A549 (cell line): ENCODE data around the gene CAPSL. TPM values are rescaled to one million over a fixed set of nuclear protein-coding genes. Genes with fewer than 3 reads are reported as not detected.
"Not testable (repeated sequence)": the region's sequence is repeated elsewhere in the genome, so short reads cannot be mapped to it uniquely, and the experiment has no call there.

Source experiments
- ATAC-seq, 2 experiments: fragments of 200-7000 bp in 1 of 2; fragments of >200 bp in 1 of 2; cut with Nextera tagmentation in 1 of 2; cut with Tn5 transposase in 1 of 2; 3 replicates each; pipeline versions ENCODE4 v1.8.0 to v1.9.1; 2018 to 2020; ENCODE audit warnings: mild to moderate bottlenecking in 1 of 2, moderate library complexity in 1 of 2
- CTCF ChIA-PET: fragments of 300-600 bp; sonication (Branson Sonifier 250); formaldehyde crosslinking; extraction: SDS; loops from one replicate; lab custom pipeline; 2021; ENCODE audit warnings: antibody characterized with exemption, inconsistent platforms; lab: Yijun Ruan, JAX
- POLR2A ChIA-PET: fragments of 350-600 bp; formaldehyde crosslinking; extraction: SDS; loops from one replicate; lab custom pipeline; 2021; ENCODE audit warnings: antibody characterized with exemption, inconsistent platforms; lab: Yijun Ruan, JAX
- DNase-seq, 2 experiments: peaks; one replicate each; pipeline versions ENCODE4 v3.0.0 to v3.0.0-alpha.2; 2011 to 2016; ENCODE audit warnings: low read depth in 1 of 2, low spot score in 1 of 2
- FAIRE-seq: peaks from 2 replicates; lab custom pipeline; 2011; peaks lifted over from hg19 to GRCh38; lab: Jason Lieb, UNC
- H3K27ac ChIP-seq, 2 experiments: fragments of >200 bp; sonication (Bioruptor Twin); formaldehyde crosslinking; 3 replicates each; pipeline ENCODE4 v1.5.1; 2016 to 2017
- H3K4me1 ChIP-seq: fragments of >200 bp; sonication (Bioruptor Twin); formaldehyde crosslinking; 3 replicates; pipeline ENCODE4 v1.6.1; 2016
- H3K4me2 ChIP-seq: fragments of >200 bp; sonication (Bioruptor Twin); formaldehyde crosslinking; 3 replicates; pipeline ENCODE4 v1.6.1; 2016
- H3K4me3 ChIP-seq: fragments of >200 bp; sonication (Bioruptor Twin); formaldehyde crosslinking; 3 replicates; pipeline ENCODE4 v1.5.1; 2016
- H3K9me3 ChIP-seq: fragments of >200 bp; sonication (Bioruptor Twin); formaldehyde crosslinking; 3 replicates; pipeline ENCODE4 v1.6.1; 2016
- BHLHE40 ChIP-seq: IDR thresholded peaks from 2 replicates; pipeline ENCODE4 v1.6.1; 2012; ENCODE audit warnings: low read depth, low read length, inconsistent platforms
- CBX2 ChIP-seq: fragments of 200-600 bp; sonication (generic); IDR thresholded peaks from 2 replicates; pipeline ENCODE4 v1.6.1; 2016; ENCODE audit warnings: low read depth, mild to moderate bottlenecking, borderline replicate concordance
- EP300 ChIP-seq, 2 experiments: fragments of >200 bp; sonication (Bioruptor Twin); formaldehyde crosslinking; IDR thresholded peaks; 2 replicates in 1 of 2; 3 replicates in 1 of 2; pipeline ENCODE4 v1.6.1; 2016 to 2017
- FOSL2 ChIP-seq, 2 experiments: fragments of 450-650 bp in 1 of 2; fragments of >200 bp in 1 of 2; sonication (Bioruptor Twin) in 1 of 2; formaldehyde crosslinking; IDR thresholded peaks; 2 replicates each; pipeline versions ENCODE4 v1.5.0 to v1.6.1; 2016 to 2020; ENCODE audit warnings: mild to moderate bottlenecking in 1 of 2, moderate library complexity in 1 of 2
- HOXA7 ChIP-seq: fragments of 250-450 bp; sonication (Bioruptor Pico); IDR thresholded peaks from 2 replicates; pipeline ENCODE4 v1.5.0; 2020; ENCODE audit warnings: mild to moderate bottlenecking, moderate library complexity
- HOXB13 ChIP-seq: fragments of 250-450 bp; sonication (Bioruptor Pico); IDR thresholded peaks from 2 replicates; pipeline ENCODE4 v1.5.0; 2020; ENCODE audit warnings: low read depth, mild to moderate bottlenecking, moderate library complexity
- HOXB5 ChIP-seq: fragments of 250-450 bp; sonication (Bioruptor Pico); IDR thresholded peaks from 2 replicates; pipeline ENCODE4 v1.5.0; 2020; ENCODE audit warnings: mild to moderate bottlenecking, moderate library complexity
- KDM1A ChIP-seq: fragments of 200-600 bp; sonication (generic); IDR thresholded peaks from 2 replicates; pipeline ENCODE4 v1.6.1; 2016; ENCODE audit warnings: low read depth, mild to moderate bottlenecking
- KDM5A ChIP-seq: fragments of 200-600 bp; sonication (generic); IDR thresholded peaks from 2 replicates; pipeline ENCODE4 v1.6.1; 2016; ENCODE audit warnings: antibody characterized with exemption, mild to moderate bottlenecking
- MAZ ChIP-seq: fragments of 150-350 bp; IDR thresholded peaks from 2 replicates; pipeline ENCODE4 v1.6.1; 2014; ENCODE audit warnings: antibody characterized with exemption, low read depth, low read length, borderline replicate concordance
- POLR2AphosphoS2 ChIP-seq: conservative IDR thresholded peaks from 2 replicates; pipeline ENCODE4 v1.6.1; 2012; ENCODE audit warnings: low read length, improper control_type of control experiment, inconsistent platforms
- RARB ChIP-seq: fragments of 250-450 bp; sonication (Bioruptor Pico); IDR thresholded peaks from 2 replicates; pipeline ENCODE4 v1.8.0; 2021; ENCODE audit warnings: mild to moderate bottlenecking, moderate library complexity
- RCOR1 ChIP-seq: fragments of 150-350 bp; IDR thresholded peaks from 2 replicates; pipeline ENCODE4 v1.6.1; 2014; ENCODE audit warnings: antibody characterized with exemption, low read length, low read depth
- RNF2 ChIP-seq: fragments of 200-600 bp; sonication (generic); IDR thresholded peaks from 2 replicates; pipeline ENCODE4 v1.6.1; 2016; ENCODE audit warnings: low read depth, mild to moderate bottlenecking, antibody characterized with exemption, moderate library complexity, borderline replicate concordance
- SREBF2 ChIP-seq: fragments of 450-650 bp; IDR thresholded peaks from 2 replicates; pipeline ENCODE4 v1.6.1; 2014; ENCODE audit warnings: mild to moderate bottlenecking, moderate library complexity
- TFCP2L1 ChIP-seq: fragments of 250-450 bp; sonication (Bioruptor Pico); IDR thresholded peaks from 2 replicates; pipeline ENCODE4 v1.5.0; 2021; ENCODE audit warnings: mild to moderate bottlenecking
- ZC3H11A ChIP-seq: fragments of 450-650 bp; IDR thresholded peaks from 2 replicates; pipeline ENCODE4 v1.6.1; 2014; ENCODE audit warnings: antibody characterized with exemption, mild to moderate bottlenecking
- WGBS: methylation state at CpG from one replicate; pipeline ENCODE4 v1.1.6; 2017; ENCODE audit errors: missing lambda C conversion rate; 5-methylcytosine and 5-hydroxymethylcytosine counted together
- polyA plus RNA-seq, 4 experiments: library from polyadenylated mRNA; depleted of rRNA in 3 of 4; stranded (reverse); fragments of >200 nt; fragmentation: RNase III in 1 of 4; extraction: RNeasy Plus Mini Kit Qiagen cat#74134 plus additional on column Dnase treatment in 1 of 4; gene quantifications; 2 replicates in 3 of 4; 3 replicates in 1 of 4; pipeline ENCODE4 v1.2.3, GENCODE V29; 2011 to 2017
- TF ChIP-seq, protein P1 (sequence below): IDR thresholded peaks from 2 replicates; pipeline ENCODE4 v1.6.1; 2012
- TF ChIP-seq, protein P2 (sequence below): IDR thresholded peaks from 2 replicates; pipeline ENCODE4 v1.6.1; 2012; ENCODE audit warnings: low read depth, borderline replicate concordance

CAPSL gene
- polyA plus RNA-seq, 2 of the 4 experiments (the other 2 are of a cell fraction): not detected

DNA sequence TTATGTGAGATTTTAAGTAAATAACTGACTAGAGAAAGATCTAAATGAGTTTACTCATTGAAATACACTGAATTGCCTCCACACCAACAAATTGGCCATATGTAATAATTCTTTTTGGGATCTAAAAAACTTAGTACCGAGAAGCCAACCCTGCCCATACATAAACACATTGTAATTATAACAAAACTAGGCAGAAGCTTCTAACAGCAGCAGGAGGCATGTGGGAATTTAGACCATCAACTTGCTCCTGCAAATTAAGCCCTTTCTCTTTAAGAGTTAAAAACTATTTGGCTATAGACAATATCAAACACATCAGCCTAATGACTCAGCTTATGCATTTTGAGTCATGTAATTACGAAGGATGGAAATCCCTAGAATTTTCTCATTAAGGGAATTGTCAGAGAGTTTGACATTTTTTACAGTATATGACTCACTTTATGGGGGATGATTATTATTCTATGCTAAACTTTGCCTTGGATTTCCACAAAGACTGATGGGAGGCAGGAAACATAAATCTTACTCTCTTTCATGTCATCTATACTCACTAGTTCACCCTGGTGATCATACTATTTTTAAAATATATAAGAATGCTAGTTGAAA is 80.7 kb downstream of the CAPSL start:
- CTCF ChIA-PET: interaction anchor here (0.9 to 1.0 kb wide), 2 partner anchors 13 to 24 kb away, joined by 3 to 4 read pairs; no protein-coding TSS in a partner anchor
- H3K4me3 ChIP-seq: no peak overlapping the region
- POLR2A ChIA-PET: no interaction called here
- TF ChIP-seq, protein P1, sequence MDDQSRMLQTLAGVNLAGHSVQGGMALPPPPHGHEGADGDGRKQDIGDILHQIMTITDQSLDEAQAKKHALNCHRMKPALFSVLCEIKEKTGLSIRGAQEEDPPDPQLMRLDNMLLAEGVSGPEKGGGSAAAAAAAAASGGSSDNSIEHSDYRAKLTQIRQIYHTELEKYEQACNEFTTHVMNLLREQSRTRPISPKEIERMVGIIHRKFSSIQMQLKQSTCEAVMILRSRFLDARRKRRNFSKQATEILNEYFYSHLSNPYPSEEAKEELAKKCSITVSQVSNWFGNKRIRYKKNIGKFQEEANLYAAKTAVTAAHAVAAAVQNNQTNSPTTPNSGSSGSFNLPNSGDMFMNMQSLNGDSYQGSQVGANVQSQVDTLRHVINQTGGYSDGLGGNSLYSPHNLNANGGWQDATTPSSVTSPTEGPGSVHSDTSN: no peak
- TF ChIP-seq FOSL2 (IDR thresholded peaks at IDR 0.05) (no peak; the same call in 1 of the 2 replicates), FOSL2 (CRISPR knock-in tag; IDR thresholded peaks at IDR 0.05) (peak; percentile 63)
- no peak overlapping the region for H3K27ac ChIP-seq
- 10% methylated on average over 2 of the region's 2 CpGs for WGBS
- FAIRE-seq (no peak), ATAC-seq (no peak), DNase-seq (no peak)
- H3K4me1 ChIP-seq: 0 out of 3 replicates have a peak, but pooled peaks cover 14% of the 10 kb centered on the region
- no peak overlapping the region for H3K4me2 ChIP-seq
- no peaks in the 10 kb centered on the region for H3K9me3 ChIP-seq

GRCh38 chr5:35856765-35857351 is 81.6 kb downstream of the CAPSL start, which contains the start of gene IL7R:
Gene IL7R (plus strand): TSS chr5:35856891. CDS start chr5:35856978, 87 bp downstream.
- ChIA-PET POLR2A (no interaction called here), CTCF (no interaction called here)
- DNase-seq (no peak), ATAC-seq (no peak), FAIRE-seq (no peak)
- 6% methylated on average over 1 of the region's 1 CpG for WGBS
- TF ChIP-seq ZC3H11A (no peak), MAZ (no peak), HOXB13 (CRISPR knock-in tag) (no peak), RARB (CRISPR knock-in tag) (no peak), TFCP2L1 (CRISPR knock-in tag) (no peak), KDM1A (no peak), POLR2AphosphoS2 (no peak), EP300 (IDR thresholded peaks at IDR 0.05) (no peak), SREBF2 (no peak), RNF2 (no peak), BHLHE40 (no peak), RCOR1 (no peak), HOXA7 (no peak), KDM5A (no peak), HOXB5 (no peak), FOSL2 (IDR thresholded peaks at IDR 0.05) (no peak), FOSL2 (CRISPR knock-in tag; IDR thresholded peaks at IDR 0.05) (no peak), CBX2 (no peak)
- TF ChIP-seq, protein P2, sequence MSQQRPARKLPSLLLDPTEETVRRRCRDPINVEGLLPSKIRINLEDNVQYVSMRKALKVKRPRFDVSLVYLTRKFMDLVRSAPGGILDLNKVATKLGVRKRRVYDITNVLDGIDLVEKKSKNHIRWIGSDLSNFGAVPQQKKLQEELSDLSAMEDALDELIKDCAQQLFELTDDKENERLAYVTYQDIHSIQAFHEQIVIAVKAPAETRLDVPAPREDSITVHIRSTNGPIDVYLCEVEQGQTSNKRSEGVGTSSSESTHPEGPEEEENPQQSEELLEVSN: no peak
- no peak within 1 kb of the TSS for H3K4me3 ChIP-seq
- no peak within 1 kb of the TSS; a peak in 1 of 6 replicates for H3K27ac ChIP-seq
- H3K9me3 ChIP-seq: no peaks in the 10 kb centered on the region
- H3K4me1 ChIP-seq: peaks cover 14% of the 10 kb centered on the region; the same call in 1 of the 3 replicates
- H3K4me2 ChIP-seq: no peak within 1 kb of the TSS

DNA sequence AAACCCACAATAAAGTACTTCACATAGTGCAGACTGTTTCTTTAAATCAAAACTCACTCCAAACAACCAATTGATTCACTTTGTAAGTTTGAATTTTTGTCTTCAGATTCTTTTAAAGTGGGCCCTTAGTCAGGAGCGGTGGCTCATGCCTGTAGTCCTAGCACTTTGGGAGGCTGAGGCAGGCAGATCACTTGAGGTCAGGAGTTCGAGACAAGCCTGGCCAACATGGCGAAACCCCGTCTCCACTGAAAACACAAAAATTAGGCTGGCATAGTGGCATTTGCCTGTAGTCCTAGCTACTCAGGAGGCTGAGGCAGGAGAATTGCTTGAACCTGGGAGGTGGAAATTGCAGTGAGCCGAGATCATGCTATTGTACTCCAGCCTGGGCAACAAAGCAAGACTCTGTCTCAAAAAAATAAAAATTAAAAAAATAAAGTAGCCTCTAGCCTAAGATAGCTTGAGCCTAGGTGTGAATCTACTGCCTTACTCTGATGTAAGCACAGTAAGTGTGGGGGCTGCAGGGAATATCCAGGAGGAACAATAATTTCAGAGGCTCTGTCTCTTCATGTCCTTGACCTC is 82.1 kb downstream of the CAPSL start:
- peaks cover 14% of the 10 kb centered on the region; the same call in 1 of the 3 replicates for H3K4me1 ChIP-seq
- ATAC-seq, FAIRE-seq: not testable (repeated sequence)

More for the DNA sequence above, 82.1 kb downstream of the CAPSL start:
- CTCF ChIA-PET, H3K27ac ChIP-seq, POLR2A ChIA-PET, H3K9me3 ChIP-seq, H3K4me2 ChIP-seq, H3K4me3 ChIP-seq, DNase-seq: not testable (repeated sequence)
- WGBS: 65% methylated on average over 5 of the region's 5 CpGs
